ENCODE data around the gene CHODL. TPM values are rescaled to one million over a fixed set of nuclear protein-coding genes. Genes with fewer than 3 reads are reported as not detected.

Gene CHODL
- total and polyA plus RNA-seq, 2 of the 4 experiments (the other 2 are of a cell fraction): under 0.01 TPM; not detected in 1

DNA sequence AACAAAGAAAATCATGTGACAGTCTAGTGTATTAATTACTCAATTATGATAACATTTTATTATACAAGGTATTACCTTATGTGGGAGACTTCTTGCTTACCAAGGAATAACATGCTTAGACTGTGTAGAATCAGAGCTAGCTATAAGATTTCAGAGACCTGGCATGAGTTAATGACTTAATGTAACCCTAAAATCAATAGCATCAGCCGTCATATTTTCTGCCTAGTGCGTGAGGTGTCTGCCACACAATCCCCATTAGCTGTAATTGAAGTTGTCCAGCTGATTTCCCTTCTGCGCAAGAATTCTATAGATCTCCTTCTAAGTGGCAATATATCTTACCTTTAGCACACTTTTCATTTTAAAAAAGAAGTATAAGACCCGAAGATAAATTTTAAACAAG, 28.8 kb downstream of the CHODL start:
- Histone ChIP-seq H3K27me3 (ENCODE audit: control insufficient read depth, insufficient read depth, low read length) (no peaks in the 10 kb centered on the region), H3K18ac (ENCODE audit: low read depth, low read length) (no peak overlapping the region), H3K56ac (ENCODE audit: extremely low read depth, insufficient read depth, low read length) (no peak overlapping the region), H3K23ac (ENCODE audit: low read depth, low read length) (no peak overlapping the region), H3K36me3 (ENCODE audit: control insufficient read depth, insufficient read depth, low read length) (no peaks in the 10 kb centered on the region), H3K9me3 (ENCODE audit: control insufficient read depth, insufficient read depth, low read length) (peaks cover 3% of the 10 kb centered on the region; the same call in 1 of the 2 replicates), H3K4me3 (ENCODE audit: insufficient read depth, low read depth, low read length) (no peak overlapping the region), H2AK9ac (replicated peaks; ENCODE audit: low read depth, low read length, poor library complexity) (no peak overlapping the region), H3K79me1 (ENCODE audit: low read depth in 1 of 2, low read length in 2 of 2) (no peaks in the 10 kb centered on the region), H3K4me1 (ENCODE audit: control insufficient read depth, insufficient read depth, low read length) (no peaks in the 10 kb centered on the region), H4K5ac (ENCODE audit: low read depth, low read length) (no peak overlapping the region), H2BK15ac (ENCODE audit: low read depth, low read length) (no peak overlapping the region), H3K4ac (ENCODE audit: low read depth, low read length) (no peak overlapping the region), H2BK120ac (ENCODE audit: low read depth, low read length) (no peak overlapping the region), H2BK5ac (ENCODE audit: low read depth, low read length, poor library complexity, severe bottlenecking) (no peak overlapping the region), H4K8ac (ENCODE audit: low read depth in 2 of 2, low read length in 2 of 2) (no peak overlapping the region), H2AFZ (replicated peaks; ENCODE audit: low read length, poor library complexity) (no peak overlapping the region), H2BK20ac (ENCODE audit: low read depth, low read length) (no peak overlapping the region), H3K14ac (replicated peaks; ENCODE audit: low read depth, low read length) (no peak overlapping the region), H3K27ac (ENCODE audit: insufficient read depth, low read length) (no peak overlapping the region), H4K20me1 (ENCODE audit: insufficient read depth, low read length) (no peaks in the 10 kb centered on the region), H3K4me2 (ENCODE audit: low read depth, low read length) (no peak overlapping the region), H2AK5ac (ENCODE audit: low read depth, low read length) (no peak overlapping the region), H3K9me1 (ENCODE audit: insufficient read depth, low read length) (no peaks in the 10 kb centered on the region), H3K9ac (ENCODE audit: low read depth, low read length) (no peak overlapping the region), H4K91ac (ENCODE audit: insufficient read depth, low read depth, low read length) (no peak overlapping the region)
- in situ Hi-C loops (cut with MboI; ENCODE audit: low sequenced_read_pairs) (no loop called here), intact Hi-C loops (cut with micrococcal nuclease) (no loop called here), dilution Hi-C loops (cut with HindIII; ENCODE audit: low sequenced_read_pairs, unreplicated experiment) (no loop called here)
- TF ChIP-seq POLR2A (IDR thresholded peaks at IDR 0.05; ENCODE audit: low read depth, low read length): no peak
- TF ChIP-seq SMC3 (IDR thresholded peaks at IDR 0.05; ENCODE audit: low read depth, low read length): no peak
- no peak for TF ChIP-seq RFX5 (IDR thresholded peaks at IDR 0.05; ENCODE audit: low read depth, low read length)
- no peak for TF ChIP-seq RCOR1 (IDR thresholded peaks at IDR 0.05; ENCODE audit: insufficient replicate concordance, low read length)
- no peak for TF ChIP-seq CHD1 (IDR thresholded peaks at IDR 0.05; ENCODE audit: low read depth, low read length)
- TF ChIP-seq, protein P1, sequence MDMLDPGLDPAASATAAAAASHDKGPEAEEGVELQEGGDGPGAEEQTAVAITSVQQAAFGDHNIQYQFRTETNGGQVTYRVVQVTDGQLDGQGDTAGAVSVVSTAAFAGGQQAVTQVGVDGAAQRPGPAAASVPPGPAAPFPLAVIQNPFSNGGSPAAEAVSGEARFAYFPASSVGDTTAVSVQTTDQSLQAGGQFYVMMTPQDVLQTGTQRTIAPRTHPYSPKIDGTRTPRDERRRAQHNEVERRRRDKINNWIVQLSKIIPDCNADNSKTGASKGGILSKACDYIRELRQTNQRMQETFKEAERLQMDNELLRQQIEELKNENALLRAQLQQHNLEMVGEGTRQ (IDR thresholded peaks at IDR 0.05; ENCODE audit: low read depth, low read length): no peak
- no peak for TF ChIP-seq MAFK (IDR thresholded peaks at IDR 0.05; ENCODE audit: low read depth, low read length)
- TF ChIP-seq CEBPB (IDR thresholded peaks at IDR 0.05; ENCODE audit: low read depth, low read length): no peak
- no peak for TF ChIP-seq NFE2L2 (IDR thresholded peaks at IDR 0.05; ENCODE audit: low read depth, low read length)
- TF ChIP-seq BHLHE40 (IDR thresholded peaks at IDR 0.05; ENCODE audit: low read depth, low read length): no peak
- DNase-seq (no peak), ATAC-seq (ENCODE audit: low read depth) (no peak)
- WGBS, 2 experiments (ENCODE audit: extremely low coverage in 2 of 2, insufficient read length in 1 of 2): no CpG with 5 or more reads among the region's 4 CpGs
- BruUV-seq (replicated peaks): no TSS peak
- CTCF ChIA-PET: no interaction called here
- POLR2A ChIA-PET (ENCODE audit: unreplicated experiment): no interaction called here
